HAP-1 (cell line): ENCODE data around the gene TP53AIP1.
A peak's percentile ranks its signal among the peaks of the same experiment; 100 is the strongest.

Experiments used
- DNase-seq, 2 experiments: peaks; one replicate each; pipeline ENCODE4 v3.0.0-alpha.2; 2016 to 2020; ENCODE audit warnings: low spot score in 2 of 2
- H3K27me3 ChIP-seq: fragments of 250-450 bp; sonication (Bioruptor Pico); 2 replicates; pipeline ENCODE4 v1.5.1; 2020; ENCODE audit warnings: low read depth, mild to moderate bottlenecking, moderate library complexity
- H3K36me3 ChIP-seq: fragments of 250-450 bp; sonication (Bioruptor Pico); replicated peaks from 2 replicates; pipeline ENCODE4 v1.5.1; 2020; ENCODE audit warnings: mild to moderate bottlenecking
- H3K4me1 ChIP-seq: fragments of 250-450 bp; sonication (Bioruptor Pico); 2 replicates; pipeline ENCODE4 v1.5.1; 2020; ENCODE audit warnings: mild to moderate bottlenecking
- H3K4me3 ChIP-seq: fragments of 250-450 bp; sonication (Bioruptor Pico); 2 replicates; pipeline ENCODE4 v1.5.1; 2020; ENCODE audit warnings: mild to moderate bottlenecking, moderate library complexity
- H3K9me3 ChIP-seq: fragments of 250-450 bp; sonication (Bioruptor Pico); 2 replicates; pipeline ENCODE4 v1.5.1; 2020; ENCODE audit warnings: mild to moderate bottlenecking, moderate library complexity
- in situ Hi-C: fragments of 300-500 bp; cut with MboI; formaldehyde crosslinking; loops from 3 replicates; pipeline ENCODE4 v1.14.3; 2020; ENCODE audit warnings: low sequenced_read_pairs, inconsistent platforms, mixed read lengths

TP53AIP1 gene

GRCh38 chr11:128914216-128915148, 28.2 kb downstream of the TP53AIP1 start:
- no peak for DNase-seq
- no peaks in the 10 kb centered on the region for H3K9me3 ChIP-seq
- no peaks in the 10 kb centered on the region for H3K4me1 ChIP-seq
- H3K27me3 ChIP-seq = no peaks in the 10 kb centered on the region
- H3K36me3 ChIP-seq = no peaks in the 10 kb centered on the region
- H3K4me3 ChIP-seq = no peak overlapping the region
- in situ Hi-C loops = no loop called here

- Histone ChIP-seq H3K36me3 (no peaks in the 10 kb centered on the region), H3K4me3 (no peak overlapping the region), H3K9me3 (no peaks in the 10 kb centered on the region), H3K27me3 (no peaks in the 10 kb centered on the region), H3K4me1 (no peaks in the 10 kb centered on the region)
- DNase-seq = no peak
- in situ Hi-C loops = no loop called here
These were observed 28.9 kb downstream of the TP53AIP1 start for GRCh38 chr11:128913806-128914205.

GRCh38 chr11:128911701-128912100, 31.0 kb downstream of the TP53AIP1 start:
- Histone ChIP-seq H3K27me3 (no peaks in the 10 kb centered on the region), H3K4me3 (no peak overlapping the region), H3K36me3 (no peaks in the 10 kb centered on the region), H3K4me1 (no peaks in the 10 kb centered on the region), H3K9me3 (no peaks in the 10 kb centered on the region)
- in situ Hi-C loops = no loop called here
- DNase-seq = no peak

- Histone ChIP-seq H3K4me3 (no peak overlapping the region), H3K9me3 (no peaks in the 10 kb centered on the region), H3K36me3 (no peaks in the 10 kb centered on the region), H3K27me3 (no peaks in the 10 kb centered on the region), H3K4me1 (no peaks in the 10 kb centered on the region)
- no peak for DNase-seq
- in situ Hi-C loops = no loop called here
These were observed 31.4 kb downstream of the TP53AIP1 start for GRCh38 chr11:128911239-128911638.

- no peaks in the 10 kb centered on the region for H3K27me3 ChIP-seq
- no peak for DNase-seq
- in situ Hi-C loops = no loop called here
- no peaks in the 10 kb centered on the region for H3K36me3 ChIP-seq
- no peak overlapping the region for H3K4me3 ChIP-seq
- no peaks in the 10 kb centered on the region for H3K9me3 ChIP-seq
- H3K4me1 ChIP-seq = no peaks in the 10 kb centered on the region; the same call in 1 of the 2 replicates
These were observed 32.1 kb downstream of the TP53AIP1 start for GRCh38 chr11:128910576-128910975.

- no peak for DNase-seq
- Histone ChIP-seq H3K4me1 (peaks cover 4% of the 10 kb centered on the region; the same call in 1 of the 2 replicates), H3K36me3 (no peaks in the 10 kb centered on the region), H3K4me3 (no peak overlapping the region), H3K27me3 (no peaks in the 10 kb centered on the region), H3K9me3 (no peaks in the 10 kb centered on the region)
- in situ Hi-C loops = no loop called here
These were observed 33.1 kb downstream of the TP53AIP1 start for GRCh38 chr11:128909438-128910125.

- Histone ChIP-seq H3K9me3 (no peaks in the 10 kb centered on the region), H3K27me3 (no peaks in the 10 kb centered on the region), H3K4me3 (no peak overlapping the region), H3K36me3 (no peaks in the 10 kb centered on the region), H3K4me1 (peaks cover 6% of the 10 kb centered on the region; the same call in 1 of the 2 replicates)
- in situ Hi-C loops = no loop called here
- no peak for DNase-seq
These were observed 34.1 kb downstream of the TP53AIP1 start for GRCh38 chr11:128908391-128909246.

GRCh38 chr11:128907585-128907984, 35.1 kb downstream of the TP53AIP1 start:
- H3K27me3 ChIP-seq = no peaks in the 10 kb centered on the region
- no peak overlapping the region for H3K4me3 ChIP-seq
- no peak for DNase-seq
- H3K4me1 ChIP-seq = peaks cover 6% of the 10 kb centered on the region; the same call in 1 of the 2 replicates
- no peaks in the 10 kb centered on the region for H3K9me3 ChIP-seq
- in situ Hi-C loops = no loop called here
- no peaks in the 10 kb centered on the region for H3K36me3 ChIP-seq

- DNase-seq = no peak
- Histone ChIP-seq H3K4me1 (peaks cover 6% of the 10 kb centered on the region; the same call in 1 of the 2 replicates), H3K36me3 (no peaks in the 10 kb centered on the region), H3K9me3 (no peaks in the 10 kb centered on the region), H3K27me3 (no peaks in the 10 kb centered on the region), H3K4me3 (peak overlapping the region; percentile 37)
- in situ Hi-C loops = no loop called here
These were observed 36.3 kb downstream of the TP53AIP1 start for GRCh38 chr11:128906185-128907050.

GRCh38 chr11:128905345-128906184, 37.1 kb downstream of the TP53AIP1 start:
- H3K36me3 ChIP-seq = no peaks in the 10 kb centered on the region
- H3K27me3 ChIP-seq = no peaks in the 10 kb centered on the region
- in situ Hi-C loops = no loop called here
- H3K4me3 ChIP-seq = peak overlapping the region; percentile 37
- DNase-seq = peak; percentile 54 to 79
- H3K4me1 ChIP-seq = peaks cover 6% of the 10 kb centered on the region; the same call in 1 of the 2 replicates
- H3K9me3 ChIP-seq = no peaks in the 10 kb centered on the region

- H3K4me3 ChIP-seq = peak overlapping the region; percentile 37
- H3K36me3 ChIP-seq = no peaks in the 10 kb centered on the region
- H3K27me3 ChIP-seq = no peaks in the 10 kb centered on the region
- H3K9me3 ChIP-seq = no peaks in the 10 kb centered on the region
- in situ Hi-C loops = no loop called here
- H3K4me1 ChIP-seq = peaks cover 6% of the 10 kb centered on the region; the same call in 1 of the 2 replicates
- DNase-seq = peak; percentile 43 to 86
These were observed 37.9 kb downstream of the TP53AIP1 start for GRCh38 chr11:128904656-128905344.

GRCh38 chr11:128904303-128904655, 38.4 kb downstream of the TP53AIP1 start:
- no peak overlapping the region for H3K4me3 ChIP-seq
- H3K27me3 ChIP-seq = no peaks in the 10 kb centered on the region
- H3K4me1 ChIP-seq = peaks cover 6% of the 10 kb centered on the region; the same call in 1 of the 2 replicates
- no peak for DNase-seq
- in situ Hi-C loops = no loop called here
- no peaks in the 10 kb centered on the region for H3K36me3 ChIP-seq
- no peaks in the 10 kb centered on the region for H3K9me3 ChIP-seq
